ENCODE results near the gene ANKRD13A. TPM values are rescaled to one million over a fixed set of nuclear protein-coding genes. Genes with fewer than 3 reads are reported as not detected.

The ANKRD13A gene
- total and polyA plus RNA-seq, 2 donors (not counting 1 experiment from before 2014, with no cell fraction given), result 150 to 185 TPM

DNA sequence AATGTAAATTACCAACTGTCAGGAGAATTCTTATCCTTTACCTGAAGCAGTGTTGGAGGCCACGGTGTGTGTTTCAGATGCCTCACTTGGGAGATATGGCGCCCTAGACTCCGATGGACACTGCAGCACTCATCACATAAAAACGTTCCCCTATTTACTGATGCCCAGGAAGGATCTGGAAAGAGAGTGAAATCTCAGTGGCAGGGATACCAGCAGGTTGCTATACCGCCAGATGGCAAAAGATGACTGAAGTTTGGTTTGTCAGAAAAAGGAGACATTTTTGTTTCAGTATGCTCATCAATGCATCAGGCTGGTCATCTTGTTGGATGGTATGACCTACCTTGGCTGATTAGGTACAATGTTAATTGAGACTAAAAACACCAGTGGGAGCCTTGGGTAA, 7.6 kb upstream of the ANKRD13A start:
- H3K4me3 Mint-ChIP-seq, result no peak overlapping the region
- ATAC-seq (ENCODE audit: low read depth) (no peak), DNase-seq (no peak)
- Histone ChIP-seq H3K27me3 (replicated peaks in 1 of 4; ENCODE audit: control extremely low read depth in 1 of 4, control insufficient read depth in 3 of 4, insufficient read depth in 4 of 4, low read length in 3 of 4) (no peaks in the 10 kb centered on the region), H3K36me3 (replicated peaks in 1 of 2; ENCODE audit: control extremely low read depth in 1 of 2, control insufficient read depth in 1 of 2, extremely low read depth in 1 of 2, insufficient read depth in 2 of 2, low read length in 1 of 2) (peaks cover 0 to 42% of the 10 kb centered on the region in 2 experiments), H2AFZ (ENCODE audit: insufficient read depth, low read depth, low read length, poor library complexity, severe bottlenecking) (no peak overlapping the region), H3K27ac (ENCODE audit: low read length in 2 of 2) (peak overlapping the region in 1 of 2 donors; percentile 8), H3K9me3 (ENCODE audit: control extremely low read depth in 1 of 3, control insufficient read depth in 2 of 3, insufficient read depth in 1 of 3, low read length in 2 of 3) (no peaks in the 10 kb centered on the region), H3K4me3 (ENCODE audit: control extremely low read depth in 1 of 5, extremely low read depth in 1 of 5, insufficient read depth in 1 of 5, low read depth in 2 of 5, low read length in 4 of 5) (no peak overlapping the region), H3K9ac (ENCODE audit: low read length) (no peak overlapping the region), H3K4me1 (ENCODE audit: control insufficient read depth in 2 of 2, insufficient read depth in 2 of 2, low read length in 2 of 2) (peaks cover 19 to 20% of the 10 kb centered on the region in 2 donors), H3K79me2 (ENCODE audit: control insufficient read depth, insufficient read depth, low read length) (peaks cover 98% of the 10 kb centered on the region), H4K20me1 (ENCODE audit: control insufficient read depth, insufficient read depth, low read length, poor library complexity, severe bottlenecking) (peaks cover 29% of the 10 kb centered on the region), H3K4me2 (replicated peaks; ENCODE audit: low read depth, low read length, poor library complexity, severe bottlenecking) (no peak overlapping the region)
- H3K27me3 Mint-ChIP-seq, result no peaks in the 10 kb centered on the region
- peaks cover 48% of the 10 kb centered on the region for H3K4me1 Mint-ChIP-seq
- CTCF ChIA-PET, result interaction anchor here (0.7 to 2.0 kb wide), 3 partner anchors 22 to 51 kb away, joined by 3 to 8 read pairs (median 7); no protein-coding TSS in a partner anchor
- intact Hi-C loops (cut with micrococcal nuclease), result loop anchor here (10.0 kb wide), 1 partner anchor 107 kb away; the partner anchor contains the start of gene GLTP
- WGBS (ENCODE audit: insufficient coverage), result 100% methylated on average over 1 of the region's 5 CpGs
- no peak overlapping the region for H3K27ac Mint-ChIP-seq
- no peak for TF ChIP-seq CTCF (IDR thresholded peaks at IDR 0.05)
- TF ChIP-seq EZH2 (IDR thresholded peaks at IDR 0.05; ENCODE audit: borderline replicate concordance, insufficient read depth, low read depth, low read length, poor library complexity, severe bottlenecking), result no peak
- H3K9me3 Mint-ChIP-seq (ENCODE audit: insufficient read depth), result no peaks in the 10 kb centered on the region
- POLR2A ChIA-PET, result interaction anchor here (0.7 to 1.3 kb wide), 4 partner anchors 20 to 31 kb away, joined by 3 to 11 read pairs (median 6); no protein-coding TSS in a partner anchor

GRCh38 chr12:109993091-109993490, 6.1 kb upstream of the ANKRD13A start:
- H3K27me3 ChIP-seq (replicated peaks in 1 of 4; ENCODE audit: control extremely low read depth in 1 of 4, control insufficient read depth in 3 of 4, insufficient read depth in 4 of 4, low read length in 3 of 4), result no peaks in the 10 kb centered on the region
- WGBS (ENCODE audit: insufficient coverage), result 100% methylated on average over 1 of the region's 2 CpGs
- ATAC-seq (ENCODE audit: low read depth) (no peak), DNase-seq (no peak)
- no peak for TF ChIP-seq CTCF (IDR thresholded peaks at IDR 0.05)
- no peak for TF ChIP-seq EZH2 (IDR thresholded peaks at IDR 0.05; ENCODE audit: borderline replicate concordance, insufficient read depth, low read depth, low read length, poor library complexity, severe bottlenecking)
- peaks cover 29% of the 10 kb centered on the region for H4K20me1 ChIP-seq (ENCODE audit: control insufficient read depth, insufficient read depth, low read length, poor library complexity, severe bottlenecking)
- H3K36me3 ChIP-seq (replicated peaks in 1 of 2; ENCODE audit: control extremely low read depth in 1 of 2, control insufficient read depth in 1 of 2, extremely low read depth in 1 of 2, insufficient read depth in 2 of 2, low read length in 1 of 2), result peaks cover 0 to 34% of the 10 kb centered on the region in 2 experiments
- Mint-ChIP-seq H3K27me3 (no peaks in the 10 kb centered on the region), H3K27ac (peak overlapping the region; percentile 79), H3K9me3 (ENCODE audit: insufficient read depth) (no peaks in the 10 kb centered on the region), H3K4me1 (peaks cover 57% of the 10 kb centered on the region), H3K4me3 (peak overlapping the region; percentile 68)
- CTCF ChIA-PET, result interaction anchor here (0.7 to 2.0 kb wide), 3 partner anchors 20 to 1783 kb away, joined by 5 to 8 read pairs (median 7); no protein-coding TSS in a partner anchor
- intact Hi-C loops (cut with micrococcal nuclease), result loop anchor here (10.0 kb wide), 1 partner anchor 108 kb away; the partner anchor contains the start of gene GLTP
- H3K4me1 ChIP-seq (ENCODE audit: control insufficient read depth in 2 of 2, insufficient read depth in 2 of 2, low read length in 2 of 2), result peaks cover 28 to 29% of the 10 kb centered on the region in 2 donors
- no peak overlapping the region for H3K4me3 ChIP-seq (ENCODE audit: control extremely low read depth in 1 of 5, extremely low read depth in 1 of 5, insufficient read depth in 1 of 5, low read depth in 2 of 5, low read length in 4 of 5)
- no peaks in the 10 kb centered on the region for H3K9me3 ChIP-seq (ENCODE audit: control extremely low read depth in 1 of 3, control insufficient read depth in 2 of 3, insufficient read depth in 1 of 3, low read length in 2 of 3)
- H3K27ac ChIP-seq (ENCODE audit: low read length in 2 of 2), result peak overlapping the region in 1 of 2 donors; percentile 90
- H3K9ac ChIP-seq (ENCODE audit: low read length), result peak overlapping the region; percentile 5
- peaks cover 86% of the 10 kb centered on the region for H3K79me2 ChIP-seq (ENCODE audit: control insufficient read depth, insufficient read depth, low read length)
- no peak overlapping the region for H2AFZ ChIP-seq (ENCODE audit: insufficient read depth, low read depth, low read length, poor library complexity, severe bottlenecking)
- POLR2A ChIA-PET, result interaction anchor here (1.3 kb wide), 1 partner anchor 19 kb away, joined by 4 read pairs; no protein-coding TSS in a partner anchor
- H3K4me2 ChIP-seq (replicated peaks; ENCODE audit: low read depth, low read length, poor library complexity, severe bottlenecking), result peak overlapping the region; percentile 27
